Smooth muscle cell (in vitro differentiated cells): ENCODE data around the gene NAALADL2. TPM values are rescaled to one million over a fixed set of nuclear protein-coding genes. Genes with fewer than 3 reads are reported as not detected.

ENCODE experiments used
- DNase-seq: peaks from one replicate; lab custom pipeline; 2025; ENCODE audit not compliant: unreplicated experiment; lab: John Stamatoyannopoulos, UW
- H2AFZ ChIP-seq: fragments of 200-600 bp; sonication (generic); 2 replicates; pipeline ENCODE4 v1.6.0; 2016; ENCODE audit warnings: antibody characterized with exemption, low read depth, mild to moderate bottlenecking
- H3F3A ChIP-seq: fragments of 200-600 bp; sonication (generic); 2 replicates; pipeline ENCODE4 v1.6.0; 2017; ENCODE audit warnings: antibody characterized with exemption, low read depth
- H3K27ac ChIP-seq: fragments of 200-600 bp; sonication (generic); 2 replicates; pipeline ENCODE4 v1.5.1; 2016; ENCODE audit warnings: low read depth, mild to moderate bottlenecking
- H3K27me3 ChIP-seq: fragments of 200-600 bp; sonication (generic); 2 replicates; pipeline ENCODE4 v1.6.1; 2016; ENCODE audit warnings: low read depth, mild to moderate bottlenecking
- H3K36me3 ChIP-seq: fragments of 200-600 bp; sonication (generic); 2 replicates; pipeline ENCODE4 v1.5.1; 2016; ENCODE audit warnings: low read depth
- H3K4me1 ChIP-seq: fragments of 200-600 bp; sonication (generic); 2 replicates; pipeline ENCODE4 v1.5.1; 2016; ENCODE audit warnings: low read depth
- H3K4me2 ChIP-seq: fragments of 200-600 bp; sonication (generic); 2 replicates; pipeline ENCODE4 v1.6.0; 2016; ENCODE audit warnings: mild to moderate bottlenecking
- H3K4me3 ChIP-seq: fragments of 200-600 bp; sonication (generic); 2 replicates; pipeline ENCODE4 v1.5.1; 2016; ENCODE audit warnings: mild to moderate bottlenecking
- H3K79me2 ChIP-seq: fragments of 200-600 bp; sonication (generic); 2 replicates; pipeline ENCODE4 v1.6.0; 2016; ENCODE audit warnings: low read depth, mild to moderate bottlenecking
- H3K9ac ChIP-seq: fragments of 200-600 bp; sonication (generic); 2 replicates; pipeline ENCODE4 v1.6.0; 2016; ENCODE audit warnings: low read depth
- H3K9me3 ChIP-seq: fragments of 200-600 bp; sonication (generic); replicated peaks from 2 replicates; pipeline ENCODE4 v1.5.1; 2016; ENCODE audit warnings: low read depth
- H4K20me1 ChIP-seq: fragments of 200-600 bp; sonication (generic); 2 replicates; pipeline ENCODE4 v1.6.0; 2016; ENCODE audit warnings: low read depth
- WGBS: methylation state at CpG from one replicate; pipeline ENCODE4 v1.1.7; 2016; ENCODE audit warnings: low lambda C conversion rate; 5-methylcytosine and 5-hydroxymethylcytosine counted together
- polyA plus RNA-seq: library from polyadenylated mRNA; unstranded; fragments of >200 nt; fragmentation: Nextera tagmentation; extraction: Ambion mirVana; gene quantifications from 2 replicates; pipeline ENCODE4 v1.2.1, GENCODE V29; 2016
- total RNA-seq: library from RNA; depleted of rRNA; stranded (reverse); fragments of >200 nt; gene quantifications from 2 replicates; pipeline ENCODE4 v1.2.3, GENCODE V29; 2014
- TF ChIP-seq, protein P1 (sequence below): fragments of 200-600 bp; sonication (generic); IDR thresholded peaks from 2 replicates; pipeline ENCODE4 v1.5.1; 2017; ENCODE audit warnings: borderline replicate concordance, mild to moderate bottlenecking, antibody characterized with exemption; ENCODE audit not compliant: insufficient read depth, poor library complexity, severe bottlenecking

NAALADL2 gene
- total and polyA plus RNA-seq, 2 experiments from 2014 or later: 2.5 to 13.8 TPM

- Histone ChIP-seq H3K9me3 (no peaks in the 10 kb centered on the region), H4K20me1 (no peaks in the 10 kb centered on the region), H3K27me3 (no peaks in the 10 kb centered on the region), H2AFZ (no peak overlapping the region), H3K36me3 (no peaks in the 10 kb centered on the region), H3K27ac (peak overlapping the region; percentile 85), H3K4me1 (peaks cover 4% of the 10 kb centered on the region), H3K9ac (peak overlapping the region; percentile 61), H3K79me2 (no peaks in the 10 kb centered on the region), H3K4me2 (peak overlapping the region; percentile 65), H3K4me3 (no peak overlapping the region), H3F3A (no peaks in the 10 kb centered on the region)
- no peak for DNase-seq
- TF ChIP-seq, protein P1, sequence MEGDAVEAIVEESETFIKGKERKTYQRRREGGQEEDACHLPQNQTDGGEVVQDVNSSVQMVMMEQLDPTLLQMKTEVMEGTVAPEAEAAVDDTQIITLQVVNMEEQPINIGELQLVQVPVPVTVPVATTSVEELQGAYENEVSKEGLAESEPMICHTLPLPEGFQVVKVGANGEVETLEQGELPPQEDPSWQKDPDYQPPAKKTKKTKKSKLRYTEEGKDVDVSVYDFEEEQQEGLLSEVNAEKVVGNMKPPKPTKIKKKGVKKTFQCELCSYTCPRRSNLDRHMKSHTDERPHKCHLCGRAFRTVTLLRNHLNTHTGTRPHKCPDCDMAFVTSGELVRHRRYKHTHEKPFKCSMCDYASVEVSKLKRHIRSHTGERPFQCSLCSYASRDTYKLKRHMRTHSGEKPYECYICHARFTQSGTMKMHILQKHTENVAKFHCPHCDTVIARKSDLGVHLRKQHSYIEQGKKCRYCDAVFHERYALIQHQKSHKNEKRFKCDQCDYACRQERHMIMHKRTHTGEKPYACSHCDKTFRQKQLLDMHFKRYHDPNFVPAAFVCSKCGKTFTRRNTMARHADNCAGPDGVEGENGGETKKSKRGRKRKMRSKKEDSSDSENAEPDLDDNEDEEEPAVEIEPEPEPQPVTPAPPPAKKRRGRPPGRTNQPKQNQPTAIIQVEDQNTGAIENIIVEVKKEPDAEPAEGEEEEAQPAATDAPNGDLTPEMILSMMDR: no peak
Observed at GRCh38 chr3:174863488-174863887, 4.4 kb downstream of the NAALADL2 start.

GRCh38 chr3:174869448-174869847 lies 10.3 kb downstream of the NAALADL2 start:
- no peak overlapping the region for H3K27ac ChIP-seq
- no peaks in the 10 kb centered on the region for H3K36me3 ChIP-seq
- WGBS: 83% methylated on average over 7 of the region's 7 CpGs
- no peaks in the 10 kb centered on the region for H3K9me3 ChIP-seq
- H2AFZ ChIP-seq: no peak overlapping the region
- H3K9ac ChIP-seq: no peak overlapping the region
- H4K20me1 ChIP-seq: no peaks in the 10 kb centered on the region
- DNase-seq: no peak
- no peaks in the 10 kb centered on the region for H3F3A ChIP-seq
- no peaks in the 10 kb centered on the region for H3K27me3 ChIP-seq
- H3K4me3 ChIP-seq: no peak overlapping the region
- H3K79me2 ChIP-seq: no peaks in the 10 kb centered on the region
- peaks cover 4% of the 10 kb centered on the region for H3K4me1 ChIP-seq
- H3K4me2 ChIP-seq: no peak overlapping the region
- TF ChIP-seq, protein P1: no peak

- H3K36me3 ChIP-seq: no peaks in the 10 kb centered on the region
- no peak overlapping the region for H3K9ac ChIP-seq
- no peak overlapping the region for H2AFZ ChIP-seq
- no peak for DNase-seq
- H3K79me2 ChIP-seq: no peaks in the 10 kb centered on the region
- no peak overlapping the region for H3K27ac ChIP-seq
- WGBS: 83% methylated on average over 3 of the region's 3 CpGs
- no peak overlapping the region for H3K4me2 ChIP-seq
- no peaks in the 10 kb centered on the region for H3K4me1 ChIP-seq
- H3K27me3 ChIP-seq: no peaks in the 10 kb centered on the region
- H4K20me1 ChIP-seq: no peaks in the 10 kb centered on the region
- no peak overlapping the region for H3K4me3 ChIP-seq
- TF ChIP-seq, protein P1: no peak
- H3F3A ChIP-seq: no peaks in the 10 kb centered on the region
- H3K9me3 ChIP-seq: no peaks in the 10 kb centered on the region
Observed at GRCh38 chr3:174873832-174874657, 14.9 kb downstream of the NAALADL2 start.

DNA sequence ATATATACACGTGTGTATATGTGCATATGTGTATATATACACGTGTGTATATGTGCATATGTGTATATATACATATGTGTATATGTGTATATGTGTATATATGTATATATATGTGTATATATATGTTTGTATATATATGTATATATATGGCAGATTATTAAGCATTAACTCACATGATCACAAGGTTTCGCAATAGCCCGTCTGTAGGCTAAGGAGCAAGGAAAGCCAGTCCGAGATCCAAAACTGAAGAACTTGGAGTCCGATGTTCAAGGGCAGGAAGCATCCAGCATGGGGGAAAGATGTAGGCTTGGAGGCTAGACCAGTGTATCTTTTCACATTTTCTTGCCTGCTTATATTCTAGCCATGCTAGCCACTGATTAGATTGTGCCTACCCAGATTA lies 23.7 kb downstream of the NAALADL2 start:
- Histone ChIP-seq H3K9ac (no peak overlapping the region), H3K9me3 (no peaks in the 10 kb centered on the region), H3K27ac (no peak overlapping the region), H3K79me2 (no peaks in the 10 kb centered on the region), H3F3A (no peaks in the 10 kb centered on the region), H3K36me3 (no peaks in the 10 kb centered on the region), H3K4me3 (no peak overlapping the region), H2AFZ (no peak overlapping the region), H3K4me1 (no peaks in the 10 kb centered on the region), H3K4me2 (no peak overlapping the region), H3K27me3 (no peaks in the 10 kb centered on the region), H4K20me1 (no peaks in the 10 kb centered on the region)
- WGBS: 98% methylated on average over 6 of the region's 6 CpGs
- no peak for DNase-seq
- TF ChIP-seq, protein P1: no peak
